Suprapubic skin (tissue), 4 donors: ENCODE measurements around the gene SLC36A3. TPM values are rescaled to one million over a fixed set of nuclear protein-coding genes. Genes with fewer than 3 reads are reported as not detected.
"Not testable (repeated sequence)": the region's sequence is repeated elsewhere in the genome, so short reads cannot be mapped to it uniquely, and the experiment has no call there.

Source experiments
- DNase-seq, 2 donors: peaks; one replicate each; pipeline ENCODE4 v3.0.0-alpha.2; 2019; ENCODE audit warnings: low spot score in 2 of 2
- H3K27ac ChIP-seq: fragments of 200-600 bp; sonication (generic); one replicate; pipeline ENCODE4 v1.5.1; 2019
- H3K27me3 ChIP-seq: fragments of 200-600 bp; sonication (generic); one replicate; pipeline ENCODE4 v1.5.1; 2019
- H3K36me3 ChIP-seq: fragments of 200-600 bp; sonication (generic); one replicate; pipeline ENCODE4 v1.5.1; 2019
- H3K4me1 ChIP-seq: fragments of 200-600 bp; sonication (generic); one replicate; pipeline ENCODE4 v1.5.1; 2019
- H3K4me3 ChIP-seq: fragments of 200-600 bp; sonication (generic); one replicate; pipeline ENCODE4 v1.5.1; 2019; ENCODE audit warnings: mild to moderate bottlenecking
- H3K9me3 ChIP-seq: fragments of 200-600 bp; sonication (generic); one replicate; pipeline ENCODE4 v1.5.1; 2019
- CTCF ChIP-seq, 2 donors: fragments of 200-600 bp in 1 of 2; fragments of 450-650 bp in 1 of 2; sonication (generic) in 1 of 2; IDR thresholded peaks; one replicate each; pipeline ENCODE4 v1.5.1; 2016 to 2019; ENCODE audit warnings: antibody characterized with exemption in 2 of 2, mild to moderate bottlenecking in 1 of 2, moderate library complexity in 1 of 2
- EP300 ChIP-seq: sonication (generic); formaldehyde crosslinking; IDR thresholded peaks from one replicate; pipeline ENCODE4 v1.6.1; 2017; ENCODE audit warnings: antibody characterized with exemption
- POLR2A ChIP-seq, 2 donors: fragments of 450-650 bp; IDR thresholded peaks; one replicate each; pipeline ENCODE4 v1.6.1; 2017; ENCODE audit warnings: antibody characterized with exemption in 2 of 2, mild to moderate bottlenecking in 2 of 2, moderate library complexity in 2 of 2
- POLR2AphosphoS5 ChIP-seq, 3 donors: sonication (generic); formaldehyde crosslinking; IDR thresholded peaks; one replicate each; pipeline ENCODE4 v1.6.1; 2017; ENCODE audit warnings: antibody characterized with exemption in 3 of 3
- WGBS: methylation state at CpG from one replicate; pipeline ENCODE4 v1.1.5; 2018; 5-methylcytosine and 5-hydroxymethylcytosine counted together
- total RNA-seq, 4 donors: library from RNA; depleted of rRNA; stranded (reverse); fragments of >200 nt; gene quantifications; one replicate each; pipeline ENCODE4 v1.1.0, GENCODE V29; 2016

SLC36A3 gene
- total RNA-seq, 4 donors from 2014 or later, result not detected

DNA sequence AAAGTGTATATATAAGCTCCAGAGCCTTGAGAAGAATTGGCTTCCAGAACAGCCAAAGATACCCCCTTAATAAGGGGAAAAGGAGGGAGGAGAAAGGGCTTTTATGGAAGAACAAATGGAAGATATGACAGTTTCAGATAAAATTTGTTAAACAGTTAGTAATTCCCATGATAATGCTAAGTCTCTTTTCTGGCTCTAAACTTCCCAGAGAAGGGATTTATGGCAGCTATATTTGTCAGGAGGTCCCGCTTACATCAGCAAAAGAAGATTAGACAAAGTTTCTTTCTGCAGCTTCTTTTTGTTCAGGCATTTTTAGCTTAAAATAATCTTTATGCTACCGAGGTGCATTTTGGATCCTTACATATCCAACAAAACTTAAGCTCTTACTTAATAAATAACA is 14.3 kb upstream of the SLC36A3 start:
- Histone ChIP-seq H3K27me3 (no peaks in the 10 kb centered on the region), H3K4me1 (no peaks in the 10 kb centered on the region), H3K9me3 (no peaks in the 10 kb centered on the region), H3K27ac (no peak overlapping the region), H3K4me3 (no peak overlapping the region), H3K36me3 (no peaks in the 10 kb centered on the region)
- no peak for TF ChIP-seq CTCF (IDR thresholded peaks at IDR 0.05)
- DNase-seq, result no peak
- 77% methylated on average over 2 of the region's 2 CpGs for WGBS

GRCh38 chr5:151315998-151316597 is 12.5 kb upstream of the SLC36A3 start:
- H3K9me3 ChIP-seq, result no peaks in the 10 kb centered on the region
- no peak overlapping the region for H3K4me3 ChIP-seq
- H3K4me1 ChIP-seq, result no peaks in the 10 kb centered on the region
- TF ChIP-seq POLR2AphosphoS5 (IDR thresholded peaks at IDR 0.05), result no peak
- peak; percentile 43 to 79 for TF ChIP-seq CTCF (IDR thresholded peaks at IDR 0.05)
- no peak overlapping the region for H3K27ac ChIP-seq
- WGBS, result 60% methylated on average over 8 of the region's 8 CpGs
- peak; percentile 70 to 83 for DNase-seq
- no peaks in the 10 kb centered on the region for H3K36me3 ChIP-seq
- H3K27me3 ChIP-seq, result no peaks in the 10 kb centered on the region

- no peak for DNase-seq
- Histone ChIP-seq H3K4me1 (no peaks in the 10 kb centered on the region), H3K27me3 (no peaks in the 10 kb centered on the region), H3K9me3 (no peaks in the 10 kb centered on the region), H3K4me3 (no peak overlapping the region), H3K36me3 (no peaks in the 10 kb centered on the region), H3K27ac (no peak overlapping the region)
- 67% methylated on average over 2 of the region's 2 CpGs for WGBS
- TF ChIP-seq POLR2AphosphoS5 (IDR thresholded peaks at IDR 0.05), result no peak
- no peak for TF ChIP-seq CTCF (IDR thresholded peaks at IDR 0.05)
Measured at GRCh38 chr5:151313357-151313756, 9.8 kb upstream of the SLC36A3 start.

GRCh38 chr5:151312756-151313324 is 9.3 kb upstream of the SLC36A3 start:
- 78% methylated on average over 5 of the region's 5 CpGs for WGBS
- Histone ChIP-seq H3K36me3 (no peaks in the 10 kb centered on the region), H3K4me1 (no peaks in the 10 kb centered on the region), H3K4me3 (no peak overlapping the region), H3K27ac (no peak overlapping the region), H3K27me3 (no peaks in the 10 kb centered on the region), H3K9me3 (no peaks in the 10 kb centered on the region)
- DNase-seq, result no peak
- TF ChIP-seq POLR2AphosphoS5 (IDR thresholded peaks at IDR 0.05) (no peak), EP300 (no peak), CTCF (IDR thresholded peaks at IDR 0.05) (no peak), POLR2A (IDR thresholded peaks at IDR 0.05) (no peak)

GRCh38 chr5:151310932-151311331 is 7.4 kb upstream of the SLC36A3 start:
- no peaks in the 10 kb centered on the region for H3K9me3 ChIP-seq
- H3K27ac ChIP-seq, result no peak overlapping the region
- DNase-seq, result no peak
- H3K4me1 ChIP-seq, result no peaks in the 10 kb centered on the region
- no peak overlapping the region for H3K4me3 ChIP-seq
- TF ChIP-seq POLR2A (IDR thresholded peaks at IDR 0.05), result no peak
- no peak for TF ChIP-seq CTCF (IDR thresholded peaks at IDR 0.05)
- TF ChIP-seq POLR2AphosphoS5 (IDR thresholded peaks at IDR 0.05), result no peak
- H3K36me3 ChIP-seq, result no peaks in the 10 kb centered on the region
- H3K27me3 ChIP-seq, result no peaks in the 10 kb centered on the region

- 92% methylated on average over 15 of the region's 15 CpGs for WGBS
- not testable (repeated sequence) for H3K27ac ChIP-seq, DNase-seq, H3K4me1 ChIP-seq, H3K36me3 ChIP-seq, H3K9me3 ChIP-seq, H3K27me3 ChIP-seq, H3K4me3 ChIP-seq
Measured at GRCh38 chr5:151309821-151310220, 6.3 kb upstream of the SLC36A3 start.

GRCh38 chr5:151309266-151309665 is 5.7 kb upstream of the SLC36A3 start:
- not testable (repeated sequence) for H3K9me3 ChIP-seq, H3K4me1 ChIP-seq, H3K4me3 ChIP-seq, H3K27ac ChIP-seq, H3K36me3 ChIP-seq, DNase-seq, H3K27me3 ChIP-seq
- 98% methylated on average over 15 of the region's 27 CpGs for WGBS
